WTC11 (cell line): Measurements from ENCODE around the gene EPB41. TPM values are rescaled to one million over a fixed set of nuclear protein-coding genes. Genes with fewer than 3 reads are reported as not detected.

Experiments
- ATAC-seq: fragments of 200-7000 bp; cut with Tn5 transposase; 2 replicates; pipeline ENCODE4 v1.10.0; 2021; ENCODE audit warnings: mild to moderate bottlenecking, moderate library complexity
- CTCF ChIA-PET: fragments of 300-600 bp; sonication (Branson Sonifier 250); formaldehyde crosslinking; loops from one replicate; lab custom pipeline; 2021; ENCODE audit warnings: antibody characterized with exemption; lab: Charles Lee
- POLR2A ChIA-PET: fragments of 350-600 bp; sonication (Branson Sonifier 250); formaldehyde crosslinking; loops from one replicate; lab custom pipeline; 2021; ENCODE audit warnings: antibody characterized with exemption; lab: Charles Lee
- DNase-seq: peaks from one replicate; pipeline ENCODE4 v3.0.0; 2021; ENCODE audit warnings: low spot score
- H3K27ac Mint-ChIP-seq: 2 replicates; pipeline ENCODE4 v1.8.0; 2021; ENCODE audit warnings: mixed read lengths
- H3K27me3 Mint-ChIP-seq: 2 replicates; pipeline ENCODE4 v1.8.0; 2021; ENCODE audit warnings: low read depth, mild to moderate bottlenecking, moderate library complexity, mixed read lengths
- H3K36me3 Mint-ChIP-seq: 2 replicates; pipeline ENCODE4 v1.8.0; 2021; ENCODE audit warnings: mixed read lengths
- H3K4me1 Mint-ChIP-seq: 2 replicates; pipeline ENCODE4 v1.8.0; 2022; ENCODE audit warnings: mixed read lengths
- H3K4me3 Mint-ChIP-seq: 2 replicates; pipeline ENCODE4 v1.8.0; 2021; ENCODE audit warnings: mild to moderate bottlenecking, moderate library complexity, mixed read lengths
- H3K9me3 Mint-ChIP-seq: 2 replicates; pipeline ENCODE4 v1.8.0; 2021; ENCODE audit warnings: mixed read lengths
- ELF4 ChIP-seq: sonication (generic); formaldehyde crosslinking; IDR thresholded peaks from 2 replicates; pipeline ENCODE4 v1.8.1; 2022; ENCODE audit warnings: low read depth, mild to moderate bottlenecking, moderate library complexity, missing genetic modification reagents
- HMGA2 ChIP-seq: fragments of 250-450 bp; sonication (Bioruptor Pico); IDR thresholded peaks from 2 replicates; pipeline ENCODE4 v1.4.0; 2021; ENCODE audit warnings: mild to moderate bottlenecking, moderate library complexity
- JUN ChIP-seq: sonication (generic); formaldehyde crosslinking; IDR thresholded peaks from 2 replicates; pipeline ENCODE4 v1.8.0; 2023; ENCODE audit warnings: mild to moderate bottlenecking, missing genetic modification reagents
- NR2C2 ChIP-seq: sonication (generic); formaldehyde crosslinking; IDR thresholded peaks from 2 replicates; pipeline ENCODE4 v1.8.0; 2022; ENCODE audit warnings: mild to moderate bottlenecking, missing genetic modification reagents
- RELA ChIP-seq: sonication (generic); formaldehyde crosslinking; IDR thresholded peaks from 2 replicates; pipeline ENCODE4 v1.8.1; 2022; ENCODE audit warnings: missing genetic modification reagents, mild to moderate bottlenecking, borderline replicate concordance
- SP1 ChIP-seq: sonication (generic); formaldehyde crosslinking; conservative IDR thresholded peaks from 2 replicates; pipeline ENCODE4 v1.8.1; 2022; ENCODE audit warnings: missing genetic modification reagents
- TCF7 ChIP-seq: sonication (generic); formaldehyde crosslinking; IDR thresholded peaks from 2 replicates; pipeline ENCODE4 v1.8.0; 2022; ENCODE audit warnings: mild to moderate bottlenecking, low read depth, missing genetic modification reagents, moderate library complexity
- ZNF121 ChIP-seq: sonication (generic); formaldehyde crosslinking; IDR thresholded peaks from 2 replicates; pipeline ENCODE4 v1.8.0; 2023; ENCODE audit warnings: missing genetic modification reagents
- ZNF219 ChIP-seq: sonication (generic); formaldehyde crosslinking; IDR thresholded peaks from 2 replicates; pipeline ENCODE4 v1.8.0; 2023; ENCODE audit warnings: missing genetic modification reagents, mild to moderate bottlenecking, borderline replicate concordance
- ZNF281 ChIP-seq: sonication (generic); formaldehyde crosslinking; IDR thresholded peaks from 2 replicates; pipeline ENCODE4 v1.8.0; 2023; ENCODE audit warnings: mild to moderate bottlenecking, missing genetic modification reagents
- ZNF317 ChIP-seq: sonication (generic); formaldehyde crosslinking; IDR thresholded peaks from 2 replicates; pipeline ENCODE4 v1.8.1; 2023; ENCODE audit warnings: low read depth, mild to moderate bottlenecking, moderate library complexity, missing genetic modification reagents, borderline replicate concordance
- ZNF396 ChIP-seq: fragments of 250-450 bp; sonication (Bioruptor Pico); IDR thresholded peaks from 2 replicates; pipeline ENCODE4 v1.8.0; 2021; ENCODE audit warnings: mild to moderate bottlenecking, moderate library complexity, borderline replicate concordance
- total RNA-seq: library from RNA; stranded (reverse); gene quantifications from 3 replicates; pipeline ENCODE4 v1.2.3, GENCODE V29; 2021
- TF ChIP-seq, protein P1 (sequence below): sonication (generic); formaldehyde crosslinking; IDR thresholded peaks from 2 replicates; pipeline ENCODE4 v1.8.1; 2023; ENCODE audit warnings: mild to moderate bottlenecking, missing genetic modification reagents, moderate library complexity
- TF ChIP-seq, protein P2 (sequence below): fragments of 250-450 bp; sonication (Bioruptor Pico); IDR thresholded peaks from 2 replicates; pipeline ENCODE4 v1.9.0; 2021; ENCODE audit warnings: mild to moderate bottlenecking, borderline replicate concordance
- TF ChIP-seq, protein P3 (sequence below): sonication (generic); formaldehyde crosslinking; IDR thresholded peaks from 2 replicates; pipeline ENCODE4 v1.8.1; 2023; ENCODE audit warnings: mild to moderate bottlenecking, missing genetic modification reagents, borderline replicate concordance
- TF ChIP-seq, protein P4 (sequence below): sonication (generic); formaldehyde crosslinking; IDR thresholded peaks from 2 replicates; pipeline ENCODE4 v1.8.0; 2022; ENCODE audit warnings: mild to moderate bottlenecking, missing genetic modification reagents

Gene EPB41
- total RNA-seq, 1 experiment from 2014 or later: 85.0 TPM

GRCh38 chr1:29096231-29096886, 182.0 kb downstream of the EPB41 start:
- Mint-ChIP-seq H3K36me3 (peaks cover 32% of the 10 kb centered on the region), H3K4me1 (peaks cover 15% of the 10 kb centered on the region), H3K27me3 (no peaks in the 10 kb centered on the region), H3K4me3 (no peak overlapping the region), H3K27ac (no peak overlapping the region), H3K9me3 (peaks cover 7% of the 10 kb centered on the region)
- ChIA-PET POLR2A (no interaction called here), CTCF (interaction anchor here (1.1 to 2.2 kb wide), 2 partner anchors 28 to 214 kb away, joined by 3 to 5 read pairs; partner anchors contain the start of gene TMEM200B)
- TF ChIP-seq HMGA2 (CRISPR knock-in tag) (no peak), ZNF317 (CRISPR knock-in tag) (no peak), RELA (CRISPR knock-in tag) (no peak), SP1 (CRISPR knock-in tag) (no peak), ZNF396 (CRISPR knock-in tag) (no peak), JUN (no peak), ZNF219 (CRISPR knock-in tag) (no peak), NR2C2 (no peak), TCF7 (no peak), ZNF121 (CRISPR knock-in tag) (no peak), ZNF281 (CRISPR knock-in tag) (no peak), ELF4 (CRISPR knock-in tag) (no peak)
- TF ChIP-seq, protein P1, sequence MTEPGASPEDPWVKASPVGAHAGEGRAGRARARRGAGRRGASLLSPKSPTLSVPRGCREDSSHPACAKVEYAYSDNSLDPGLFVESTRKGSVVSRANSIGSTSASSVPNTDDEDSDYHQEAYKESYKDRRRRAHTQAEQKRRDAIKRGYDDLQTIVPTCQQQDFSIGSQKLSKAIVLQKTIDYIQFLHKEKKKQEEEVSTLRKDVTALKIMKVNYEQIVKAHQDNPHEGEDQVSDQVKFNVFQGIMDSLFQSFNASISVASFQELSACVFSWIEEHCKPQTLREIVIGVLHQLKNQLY: no peak
- TF ChIP-seq, protein P2, sequence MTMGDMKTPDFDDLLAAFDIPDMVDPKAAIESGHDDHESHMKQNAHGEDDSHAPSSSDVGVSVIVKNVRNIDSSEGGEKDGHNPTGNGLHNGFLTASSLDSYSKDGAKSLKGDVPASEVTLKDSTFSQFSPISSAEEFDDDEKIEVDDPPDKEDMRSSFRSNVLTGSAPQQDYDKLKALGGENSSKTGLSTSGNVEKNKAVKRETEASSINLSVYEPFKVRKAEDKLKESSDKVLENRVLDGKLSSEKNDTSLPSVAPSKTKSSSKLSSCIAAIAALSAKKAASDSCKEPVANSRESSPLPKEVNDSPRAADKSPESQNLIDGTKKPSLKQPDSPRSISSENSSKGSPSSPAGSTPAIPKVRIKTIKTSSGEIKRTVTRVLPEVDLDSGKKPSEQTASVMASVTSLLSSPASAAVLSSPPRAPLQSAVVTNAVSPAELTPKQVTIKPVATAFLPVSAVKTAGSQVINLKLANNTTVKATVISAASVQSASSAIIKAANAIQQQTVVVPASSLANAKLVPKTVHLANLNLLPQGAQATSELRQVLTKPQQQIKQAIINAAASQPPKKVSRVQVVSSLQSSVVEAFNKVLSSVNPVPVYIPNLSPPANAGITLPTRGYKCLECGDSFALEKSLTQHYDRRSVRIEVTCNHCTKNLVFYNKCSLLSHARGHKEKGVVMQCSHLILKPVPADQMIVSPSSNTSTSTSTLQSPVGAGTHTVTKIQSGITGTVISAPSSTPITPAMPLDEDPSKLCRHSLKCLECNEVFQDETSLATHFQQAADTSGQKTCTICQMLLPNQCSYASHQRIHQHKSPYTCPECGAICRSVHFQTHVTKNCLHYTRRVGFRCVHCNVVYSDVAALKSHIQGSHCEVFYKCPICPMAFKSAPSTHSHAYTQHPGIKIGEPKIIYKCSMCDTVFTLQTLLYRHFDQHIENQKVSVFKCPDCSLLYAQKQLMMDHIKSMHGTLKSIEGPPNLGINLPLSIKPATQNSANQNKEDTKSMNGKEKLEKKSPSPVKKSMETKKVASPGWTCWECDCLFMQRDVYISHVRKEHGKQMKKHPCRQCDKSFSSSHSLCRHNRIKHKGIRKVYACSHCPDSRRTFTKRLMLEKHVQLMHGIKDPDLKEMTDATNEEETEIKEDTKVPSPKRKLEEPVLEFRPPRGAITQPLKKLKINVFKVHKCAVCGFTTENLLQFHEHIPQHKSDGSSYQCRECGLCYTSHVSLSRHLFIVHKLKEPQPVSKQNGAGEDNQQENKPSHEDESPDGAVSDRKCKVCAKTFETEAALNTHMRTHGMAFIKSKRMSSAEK (CRISPR knock-in tag): no peak
- TF ChIP-seq, protein P3, sequence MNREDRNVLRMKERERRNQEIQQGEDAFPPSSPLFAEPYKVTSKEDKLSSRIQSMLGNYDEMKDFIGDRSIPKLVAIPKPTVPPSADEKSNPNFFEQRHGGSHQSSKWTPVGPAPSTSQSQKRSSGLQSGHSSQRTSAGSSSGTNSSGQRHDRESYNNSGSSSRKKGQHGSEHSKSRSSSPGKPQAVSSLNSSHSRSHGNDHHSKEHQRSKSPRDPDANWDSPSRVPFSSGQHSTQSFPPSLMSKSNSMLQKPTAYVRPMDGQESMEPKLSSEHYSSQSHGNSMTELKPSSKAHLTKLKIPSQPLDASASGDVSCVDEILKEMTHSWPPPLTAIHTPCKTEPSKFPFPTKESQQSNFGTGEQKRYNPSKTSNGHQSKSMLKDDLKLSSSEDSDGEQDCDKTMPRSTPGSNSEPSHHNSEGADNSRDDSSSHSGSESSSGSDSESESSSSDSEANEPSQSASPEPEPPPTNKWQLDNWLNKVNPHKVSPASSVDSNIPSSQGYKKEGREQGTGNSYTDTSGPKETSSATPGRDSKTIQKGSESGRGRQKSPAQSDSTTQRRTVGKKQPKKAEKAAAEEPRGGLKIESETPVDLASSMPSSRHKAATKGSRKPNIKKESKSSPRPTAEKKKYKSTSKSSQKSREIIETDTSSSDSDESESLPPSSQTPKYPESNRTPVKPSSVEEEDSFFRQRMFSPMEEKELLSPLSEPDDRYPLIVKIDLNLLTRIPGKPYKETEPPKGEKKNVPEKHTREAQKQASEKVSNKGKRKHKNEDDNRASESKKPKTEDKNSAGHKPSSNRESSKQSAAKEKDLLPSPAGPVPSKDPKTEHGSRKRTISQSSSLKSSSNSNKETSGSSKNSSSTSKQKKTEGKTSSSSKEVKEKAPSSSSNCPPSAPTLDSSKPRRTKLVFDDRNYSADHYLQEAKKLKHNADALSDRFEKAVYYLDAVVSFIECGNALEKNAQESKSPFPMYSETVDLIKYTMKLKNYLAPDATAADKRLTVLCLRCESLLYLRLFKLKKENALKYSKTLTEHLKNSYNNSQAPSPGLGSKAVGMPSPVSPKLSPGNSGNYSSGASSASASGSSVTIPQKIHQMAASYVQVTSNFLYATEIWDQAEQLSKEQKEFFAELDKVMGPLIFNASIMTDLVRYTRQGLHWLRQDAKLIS (CRISPR knock-in tag): no peak
- TF ChIP-seq, protein P4, sequence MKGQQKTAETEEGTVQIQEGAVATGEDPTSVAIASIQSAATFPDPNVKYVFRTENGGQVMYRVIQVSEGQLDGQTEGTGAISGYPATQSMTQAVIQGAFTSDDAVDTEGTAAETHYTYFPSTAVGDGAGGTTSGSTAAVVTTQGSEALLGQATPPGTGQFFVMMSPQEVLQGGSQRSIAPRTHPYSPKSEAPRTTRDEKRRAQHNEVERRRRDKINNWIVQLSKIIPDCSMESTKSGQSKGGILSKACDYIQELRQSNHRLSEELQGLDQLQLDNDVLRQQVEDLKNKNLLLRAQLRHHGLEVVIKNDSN: no peak
- ATAC-seq (peak; percentile 63), DNase-seq (no peak)
